DMS114 treated with DMSO at 0.1 percent for 48 hours (cell line): ENCODE data around the gene ZNF683.
"Not testable (repeated sequence)": the region's sequence is repeated elsewhere in the genome, so short reads cannot be mapped to it uniquely, and the experiment has no call there.

Experiments used
- DNase-seq: peaks from one replicate; lab custom pipeline; 2025; ENCODE audit not compliant: unreplicated experiment; lab: John Stamatoyannopoulos, UW

The ZNF683 gene

DNA sequence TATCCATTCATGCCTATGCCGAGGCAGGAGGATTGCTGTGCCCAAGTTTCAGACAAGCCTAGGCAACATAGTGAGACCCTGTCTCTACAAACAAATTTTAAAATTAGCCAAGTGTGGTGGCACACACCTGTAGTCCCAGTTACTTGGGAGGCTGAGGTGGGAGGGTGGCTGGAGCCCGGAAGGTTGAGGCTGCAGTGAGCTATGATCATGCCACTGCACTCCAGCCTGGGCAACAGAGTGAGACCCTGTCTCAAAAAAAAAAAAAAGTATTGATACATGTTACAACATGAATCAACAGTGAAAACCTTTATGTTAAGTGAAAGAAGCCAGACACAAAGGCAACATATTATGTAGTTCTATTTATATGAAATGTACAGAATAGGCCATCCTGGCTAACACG is 12.5 kb upstream of the ZNF683 start:
- not testable (repeated sequence) for DNase-seq

DNA sequence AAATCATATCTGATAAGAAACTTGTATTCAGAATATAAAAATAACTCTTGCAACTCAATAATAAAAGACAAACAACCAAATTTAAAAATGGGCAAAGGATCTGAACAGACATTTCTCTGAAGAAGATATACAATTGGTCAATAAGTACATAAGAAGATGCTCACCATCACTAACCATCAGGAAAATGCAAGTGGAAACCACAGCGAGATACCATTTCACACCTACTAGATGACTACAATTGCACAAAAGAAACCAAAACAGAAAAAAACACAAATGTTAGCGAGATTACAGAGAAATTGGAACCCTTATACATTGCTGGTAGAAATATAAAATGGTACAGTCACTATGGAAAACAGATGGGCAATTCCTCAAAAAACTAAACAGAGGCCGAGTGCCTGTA is 11.5 kb upstream of the ZNF683 start:
- no peak for DNase-seq

DNA sequence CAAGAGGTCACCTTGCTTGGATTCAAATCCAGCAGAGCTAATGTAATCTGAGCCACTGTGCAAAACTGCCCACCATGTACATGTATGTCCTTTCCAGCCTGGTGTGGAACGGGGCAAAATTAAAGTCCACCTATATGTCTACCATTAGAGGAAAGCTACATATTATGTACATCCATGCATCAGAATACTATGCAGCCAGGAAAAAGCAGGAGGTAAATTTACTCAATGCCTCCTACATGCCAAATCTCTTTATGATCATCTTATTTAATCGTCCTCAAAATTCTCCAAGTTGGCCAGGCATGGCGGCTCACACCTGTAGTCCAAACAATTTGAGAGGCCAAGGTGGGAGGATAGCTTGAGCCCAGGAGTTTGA is 6.3 kb upstream of the ZNF683 start:
- DNase-seq: no peak

DNA sequence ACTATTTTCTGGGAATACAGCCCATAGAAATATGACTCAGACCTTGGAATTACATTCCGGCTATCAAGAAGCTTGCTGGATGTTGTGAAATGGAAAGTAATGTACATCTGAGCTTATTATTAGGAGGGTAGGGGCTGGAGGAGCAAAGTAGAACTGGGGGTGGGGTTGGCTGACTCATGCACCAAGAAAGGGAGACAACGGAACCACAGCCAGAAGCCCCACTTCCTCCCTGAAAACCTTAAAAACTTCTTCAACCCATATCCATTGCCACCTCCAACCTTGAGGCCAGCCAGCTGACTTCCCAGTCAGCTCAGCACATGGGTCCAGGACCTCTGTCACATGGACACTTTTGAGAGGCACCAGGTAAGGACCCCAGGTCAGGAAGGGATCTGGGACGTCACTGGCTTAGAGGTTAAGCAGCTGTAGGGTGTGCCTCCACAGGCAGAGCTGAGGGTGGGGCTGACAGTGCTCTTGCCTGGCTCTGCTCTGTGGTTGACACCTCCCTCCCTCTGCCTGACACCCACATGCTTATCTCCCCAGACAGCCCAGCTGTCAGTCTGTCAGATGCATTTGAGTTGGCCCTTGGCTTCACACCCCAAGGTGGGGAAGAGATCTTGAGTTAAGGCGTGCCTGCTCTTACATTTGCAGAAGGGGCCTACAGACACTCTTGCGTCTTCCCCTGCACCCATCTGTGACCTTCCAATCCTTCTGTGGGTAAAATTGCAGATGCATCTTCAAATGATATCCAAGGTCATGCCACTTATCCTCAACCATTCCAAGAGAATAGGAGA is 5.7 kb upstream of the ZNF683 start:
- no peak for DNase-seq

DNA sequence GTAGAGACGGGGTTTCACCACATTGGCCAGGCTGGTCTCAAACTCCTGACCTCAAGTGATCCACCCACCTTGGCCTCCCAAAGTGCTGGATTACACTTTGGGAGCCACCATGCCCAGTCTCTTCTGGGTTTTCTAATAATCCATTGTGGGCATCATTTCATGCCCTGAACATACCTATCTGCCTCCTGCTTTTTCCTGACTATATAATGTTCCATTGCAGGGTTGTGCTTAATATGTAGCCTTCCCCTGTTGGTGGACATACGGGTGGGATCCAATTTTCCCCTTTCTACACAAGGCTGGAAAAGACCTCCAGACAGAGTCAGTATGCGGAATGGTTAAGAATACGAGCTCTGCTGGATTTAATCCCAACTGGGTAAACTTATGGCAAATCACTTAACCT is 3.5 kb upstream of the ZNF683 start:
- DNase-seq: no peak

DNA sequence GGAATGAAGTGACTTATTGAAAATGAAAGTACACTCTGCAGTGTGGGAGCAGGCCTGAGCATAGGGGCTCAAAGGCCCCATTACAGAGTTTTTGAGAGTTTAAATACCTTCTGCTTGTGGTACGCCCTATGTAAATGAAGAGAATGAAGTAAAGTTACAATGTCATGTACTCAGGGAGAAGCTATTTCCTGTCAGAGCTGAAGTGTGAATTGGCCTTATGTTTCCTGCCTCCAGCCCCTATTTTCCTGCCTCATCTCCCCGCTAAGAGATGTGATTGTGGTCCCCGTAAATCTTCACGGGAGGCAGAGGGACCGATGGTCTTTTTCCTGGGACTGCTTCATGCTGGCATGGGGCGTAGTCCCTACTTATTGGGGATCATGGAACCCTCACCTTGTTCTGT is 2.5 kb upstream of the ZNF683 start:
- no peak for DNase-seq

DNA sequence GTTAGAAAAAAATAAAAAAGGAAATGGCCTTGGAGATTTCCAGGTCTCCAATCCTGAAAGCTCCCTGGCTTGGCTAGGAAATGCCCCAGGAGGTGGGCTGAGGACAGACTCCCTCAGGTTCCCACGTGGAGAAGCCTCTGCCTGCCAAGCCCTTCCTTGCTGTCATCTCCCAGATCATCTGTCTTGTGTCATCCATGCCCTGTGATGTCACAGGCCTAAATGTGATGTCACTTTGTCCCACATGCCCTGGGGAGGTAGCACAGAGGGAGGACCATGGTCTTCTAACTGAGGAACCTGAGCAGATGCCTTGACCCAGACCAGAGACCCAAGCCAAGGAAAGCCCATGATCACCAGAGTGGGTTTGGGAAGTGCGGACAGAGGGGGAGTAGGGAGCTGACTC is 1.8 kb upstream of the ZNF683 start:
- DNase-seq: not testable (repeated sequence)

DNA sequence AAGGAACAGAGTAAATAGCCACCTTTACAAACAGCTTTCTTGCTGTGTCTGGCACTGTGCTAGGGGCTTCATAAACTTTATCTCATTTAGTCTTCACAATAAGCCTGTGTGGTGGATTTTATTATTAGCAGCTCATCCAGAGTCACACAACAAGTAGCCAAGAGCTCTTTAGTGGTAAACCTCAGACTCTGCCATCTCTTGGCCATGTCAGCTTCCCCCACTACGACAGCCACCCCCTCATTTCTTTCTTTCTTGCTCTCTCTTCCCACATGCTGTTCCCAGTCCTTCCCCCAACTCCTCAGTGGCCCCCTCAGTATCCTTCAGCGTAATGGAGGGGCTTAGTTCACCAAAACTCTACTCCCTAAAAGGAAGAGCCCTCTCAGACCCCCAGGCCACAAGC is 1.2 kb upstream of the ZNF683 start:
- DNase-seq: no peak

DNA sequence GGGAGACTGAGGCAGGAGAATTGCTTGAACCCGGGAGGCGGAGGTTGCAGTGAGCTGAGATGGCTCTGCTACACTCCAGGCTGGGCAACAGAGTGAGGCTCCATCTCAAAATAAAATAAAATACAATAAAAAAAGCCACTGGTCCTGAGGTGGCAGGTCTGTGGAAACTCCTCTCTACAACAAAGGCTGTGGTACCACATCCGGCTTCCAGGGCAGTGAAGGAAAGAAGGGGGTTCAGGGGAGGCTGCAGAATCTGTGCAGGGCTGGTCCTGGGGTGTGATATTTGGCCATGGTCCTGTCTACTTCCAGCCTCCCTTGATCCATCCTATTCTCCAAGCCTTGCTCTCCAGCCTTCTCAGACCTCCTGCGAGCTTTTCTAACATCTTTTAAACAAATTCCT is 731 bp upstream of the ZNF683 start:
- no peak for DNase-seq

DNA sequence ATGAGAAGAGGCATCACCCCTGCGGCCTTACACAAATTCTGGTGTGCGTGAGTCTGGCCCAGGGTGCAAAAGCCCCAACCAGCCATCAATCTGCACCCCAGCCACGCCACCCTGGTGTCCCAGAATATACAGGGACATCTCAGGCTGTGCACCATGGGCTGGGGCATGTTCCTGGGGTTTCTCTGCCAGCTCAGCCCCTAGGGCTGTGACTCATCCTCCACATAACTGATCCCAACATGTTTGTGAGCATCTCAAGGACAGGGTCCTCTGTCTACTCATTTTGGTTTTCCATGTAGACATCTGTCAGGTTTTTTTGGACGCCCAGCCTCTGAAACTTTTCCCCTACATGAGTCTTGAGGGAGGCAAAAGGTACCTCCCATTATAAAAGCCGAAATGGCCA is 511 bp downstream of the ZNF683 start:
- DNase-seq: no peak

DNA sequence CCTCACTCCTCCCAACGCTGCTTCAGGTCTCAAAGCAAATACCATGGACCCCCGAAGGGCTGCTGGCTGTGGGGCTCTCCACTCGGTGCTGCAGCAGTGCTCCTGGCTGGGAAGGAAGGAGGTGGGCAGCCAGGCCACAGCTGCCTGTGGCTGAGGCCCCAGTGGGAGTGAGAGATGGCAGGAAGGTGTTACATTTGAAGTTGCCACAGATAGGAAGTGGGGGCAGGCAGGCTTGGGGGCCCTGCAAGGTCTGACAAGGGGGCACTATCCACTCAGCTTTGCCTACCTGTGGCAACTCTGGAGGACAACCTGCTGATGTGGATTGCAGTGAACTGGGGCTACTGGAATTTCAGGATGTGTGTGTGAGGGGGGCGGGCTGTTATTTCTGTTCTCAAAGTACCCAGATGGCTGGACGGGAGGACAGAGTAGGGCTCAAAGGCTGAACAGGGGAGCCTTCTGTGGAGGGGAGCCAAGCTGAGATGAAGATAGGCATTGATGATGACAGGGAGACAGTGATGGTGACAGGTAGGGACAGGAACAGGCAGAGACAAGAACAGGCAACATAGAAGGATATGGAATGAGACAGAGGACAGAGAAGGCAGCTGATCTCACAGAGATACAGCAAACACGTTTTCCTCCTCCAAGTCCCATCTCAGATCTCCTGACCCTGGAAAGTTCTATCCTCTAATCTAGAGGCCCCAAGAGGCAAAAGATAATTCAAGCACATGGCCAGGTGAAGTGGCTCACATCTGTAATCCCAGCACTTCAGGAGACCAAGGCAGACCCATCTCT is 1.8 kb downstream of the ZNF683 start:
- no peak for DNase-seq

DNA sequence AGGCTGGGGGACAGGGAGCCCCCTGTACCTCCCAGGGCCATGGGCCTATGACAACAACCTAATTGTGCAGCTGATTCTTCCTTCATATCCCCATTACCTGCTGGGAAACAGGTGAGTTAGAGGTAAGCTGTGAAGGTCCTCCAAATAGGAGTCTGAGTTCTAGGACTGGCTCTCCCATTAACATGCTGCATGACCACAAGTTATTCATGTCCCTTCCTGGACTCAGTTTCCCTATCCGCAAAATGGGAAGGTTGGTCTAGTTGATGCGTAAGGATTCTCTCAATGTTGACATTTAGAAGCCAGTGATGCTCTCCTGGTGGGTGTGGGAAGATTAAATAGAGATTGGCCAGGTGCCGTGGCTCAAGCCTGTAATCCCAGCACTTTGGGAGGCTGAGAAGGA is 4.1 kb downstream of the ZNF683 start:
- DNase-seq: no peak

DNA sequence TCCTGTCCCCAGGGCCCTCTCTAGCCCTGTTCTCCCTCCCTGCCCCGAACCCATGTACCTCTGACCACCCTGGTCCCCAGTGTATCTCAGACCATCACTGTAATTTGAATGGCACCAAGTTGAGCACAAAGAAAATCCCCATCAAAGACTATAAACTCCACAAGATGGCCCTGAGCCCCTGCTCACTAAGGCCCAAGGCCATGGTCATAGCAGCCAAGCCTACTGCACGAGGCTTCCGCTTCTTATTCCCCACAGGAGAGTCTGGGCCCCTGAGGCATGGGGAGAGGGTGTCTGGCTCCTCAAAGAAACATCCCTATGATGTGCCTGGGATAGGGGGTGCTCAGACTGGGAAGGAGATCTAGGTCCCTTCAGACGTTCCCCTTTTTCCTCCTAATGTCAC is 4.5 kb downstream of the ZNF683 start:
- no peak for DNase-seq

DNA sequence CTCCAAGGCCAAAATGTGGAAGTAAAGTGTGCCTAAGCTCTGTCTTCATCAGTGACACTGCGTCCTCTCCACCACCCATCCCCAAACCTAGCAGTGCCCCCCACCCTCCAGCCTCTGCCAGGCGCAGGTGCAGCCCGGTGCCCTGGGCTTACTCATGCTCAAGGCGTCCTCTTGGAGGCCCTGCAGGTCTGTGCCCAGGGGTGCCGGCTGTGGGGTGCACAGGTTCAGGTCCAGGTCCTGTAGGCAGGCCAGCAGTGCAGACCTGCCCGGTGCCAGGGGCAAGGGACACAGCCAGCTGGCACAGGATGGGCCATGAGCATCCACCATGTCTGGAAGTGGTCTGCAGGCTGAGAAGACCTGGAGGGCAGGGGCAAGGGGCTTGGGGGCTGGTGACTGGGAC is 5.1 kb downstream of the ZNF683 start:
- no peak for DNase-seq

DNA sequence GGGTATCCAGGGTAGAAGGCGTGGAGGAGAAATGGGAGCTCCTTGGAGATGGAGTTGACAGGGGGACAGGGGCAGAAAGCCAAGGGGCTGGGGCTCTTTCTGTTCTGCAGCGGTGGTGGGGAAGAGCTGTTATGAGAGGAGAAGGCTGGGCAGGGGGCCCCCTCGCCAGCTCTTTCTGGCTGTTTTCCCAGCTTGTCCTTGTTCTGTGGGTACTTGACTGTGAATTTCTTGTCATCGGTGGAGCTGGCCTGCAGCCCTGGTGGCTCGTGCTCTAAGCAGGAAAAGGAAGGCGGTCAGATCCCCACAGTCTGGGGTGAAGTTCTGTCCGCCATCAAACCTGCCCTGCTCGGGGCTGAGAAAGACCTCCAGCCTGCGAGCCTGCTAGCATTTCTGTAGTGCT is 7.6 kb downstream of the ZNF683 start:
- no peak for DNase-seq

DNA sequence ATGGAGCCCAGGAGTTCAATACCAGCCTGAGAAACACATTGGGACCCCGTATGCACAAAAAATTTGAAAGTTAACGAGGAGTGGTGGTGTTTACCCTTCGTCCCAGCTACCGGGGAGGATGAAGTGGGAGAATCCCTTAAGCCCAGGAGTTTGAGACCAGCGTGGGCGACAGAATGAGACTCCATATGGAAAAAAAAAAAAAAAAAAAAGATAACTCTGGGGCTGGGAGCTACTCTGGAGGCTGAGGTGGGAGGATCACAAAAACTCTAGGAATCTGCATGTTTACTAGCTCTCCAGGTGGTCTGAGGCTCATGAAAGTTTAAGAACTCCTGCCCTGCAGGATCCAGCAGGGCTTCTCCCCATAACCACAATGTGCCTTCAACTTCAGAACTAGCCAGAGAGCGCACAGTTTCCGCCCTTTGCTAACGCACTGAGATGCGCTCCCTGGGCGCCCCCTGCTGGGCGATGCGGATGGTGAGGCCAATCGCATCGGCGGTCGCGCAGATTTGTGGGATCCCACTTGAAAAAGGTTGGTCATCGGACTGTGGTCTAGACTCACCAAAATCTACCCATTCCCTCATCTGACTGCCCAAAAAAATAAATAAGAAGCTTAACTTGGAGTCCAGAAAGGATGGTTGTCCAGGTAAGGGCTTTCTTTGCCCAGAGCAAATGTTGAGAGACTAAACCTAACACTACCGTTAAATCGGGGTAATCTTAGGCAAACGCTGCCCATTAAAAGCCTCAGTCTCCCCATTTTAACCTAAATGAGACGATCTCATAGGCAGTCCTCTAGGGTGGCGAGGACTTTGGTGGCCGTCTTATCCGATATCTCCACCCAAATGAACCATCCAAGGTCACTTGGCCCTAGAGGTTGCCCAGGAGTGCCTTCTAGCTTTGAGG is 8.8 kb downstream of the ZNF683 start:
- peak; percentile 55 for DNase-seq

DNA sequence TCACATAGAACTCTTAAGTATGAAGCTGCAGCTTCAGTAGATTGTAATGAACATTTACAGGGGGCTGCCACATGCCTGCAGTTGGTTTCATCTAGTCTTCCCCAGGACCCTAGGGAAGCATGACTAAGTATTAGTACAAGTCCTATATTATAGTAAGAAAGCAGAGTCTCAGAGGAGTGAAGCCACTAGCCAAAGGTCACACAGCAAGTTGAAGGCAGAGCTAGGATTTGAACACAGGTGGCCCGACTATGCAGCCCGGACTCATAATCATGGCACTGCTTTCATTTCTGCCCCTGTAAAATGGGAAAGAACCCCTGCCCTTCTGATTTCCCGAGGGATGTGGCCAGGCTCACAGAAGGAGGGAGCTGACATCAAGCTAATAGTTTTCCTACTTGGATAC is 10.2 kb downstream of the ZNF683 start:
- DNase-seq: no peak

DNA sequence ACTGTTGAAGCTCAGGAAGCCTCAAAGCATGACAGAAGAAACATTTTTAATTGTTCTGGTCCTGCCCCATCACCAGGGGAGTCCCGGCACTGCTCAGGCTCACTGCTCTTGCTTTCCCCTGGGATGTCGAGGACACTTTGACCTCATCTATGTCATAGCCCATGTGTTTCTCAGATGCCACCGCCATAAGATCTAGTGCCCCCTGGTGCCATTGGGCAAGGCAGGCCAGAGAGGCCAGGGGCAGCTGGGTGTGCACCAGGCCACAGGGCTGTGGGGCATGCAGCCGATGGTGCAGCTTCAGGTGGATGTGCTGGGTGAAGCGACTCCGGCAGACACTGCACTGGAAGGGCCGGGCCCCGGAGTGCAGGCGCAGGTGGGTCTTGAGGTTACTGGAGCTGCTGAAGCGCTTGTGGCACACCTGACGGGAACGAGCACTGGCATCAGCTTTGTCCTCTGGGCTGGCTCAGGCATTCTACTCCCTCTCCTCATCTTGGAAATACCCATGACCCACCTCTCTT is 10.9 kb downstream of the ZNF683 start:
- DNase-seq: no peak

DNA sequence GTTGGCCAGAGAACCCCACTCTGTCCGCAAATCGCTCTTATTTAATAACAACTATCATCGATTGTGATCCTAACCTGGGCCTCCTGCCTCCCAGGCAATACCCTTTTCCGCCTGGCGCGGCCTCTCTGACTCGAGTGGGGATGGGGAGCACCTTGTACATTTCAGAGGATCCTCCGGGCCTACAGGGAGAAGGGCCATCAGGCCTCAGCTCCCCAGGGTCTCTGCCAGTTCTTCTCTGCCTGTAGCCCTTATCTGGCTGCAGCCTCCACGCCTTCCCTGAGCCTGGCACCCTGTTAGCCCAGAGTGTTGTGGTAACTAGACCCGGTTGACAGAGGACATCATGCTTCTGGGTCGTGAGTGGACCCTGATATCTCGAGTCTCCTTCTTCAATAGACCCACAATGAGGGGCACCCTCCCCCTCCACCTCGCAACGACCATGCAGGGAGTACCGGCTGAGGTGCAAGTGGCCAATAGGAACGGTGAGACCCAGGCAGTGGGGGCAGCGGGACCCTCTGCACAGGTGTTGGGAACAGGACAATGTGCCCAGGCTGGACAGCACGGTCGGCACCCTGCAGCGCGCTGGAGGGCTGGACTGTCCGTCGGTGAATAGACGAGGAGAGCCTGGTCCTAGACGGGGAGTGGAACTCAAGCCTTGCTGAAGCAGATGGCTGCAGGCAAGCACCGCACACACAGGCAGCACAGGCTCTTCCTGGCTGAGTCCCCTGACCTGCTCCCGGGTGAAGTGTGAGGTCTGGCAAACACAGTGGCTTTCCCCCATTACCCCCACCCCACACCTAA is 11.5 kb downstream of the ZNF683 start:
- no peak for DNase-seq

DNA sequence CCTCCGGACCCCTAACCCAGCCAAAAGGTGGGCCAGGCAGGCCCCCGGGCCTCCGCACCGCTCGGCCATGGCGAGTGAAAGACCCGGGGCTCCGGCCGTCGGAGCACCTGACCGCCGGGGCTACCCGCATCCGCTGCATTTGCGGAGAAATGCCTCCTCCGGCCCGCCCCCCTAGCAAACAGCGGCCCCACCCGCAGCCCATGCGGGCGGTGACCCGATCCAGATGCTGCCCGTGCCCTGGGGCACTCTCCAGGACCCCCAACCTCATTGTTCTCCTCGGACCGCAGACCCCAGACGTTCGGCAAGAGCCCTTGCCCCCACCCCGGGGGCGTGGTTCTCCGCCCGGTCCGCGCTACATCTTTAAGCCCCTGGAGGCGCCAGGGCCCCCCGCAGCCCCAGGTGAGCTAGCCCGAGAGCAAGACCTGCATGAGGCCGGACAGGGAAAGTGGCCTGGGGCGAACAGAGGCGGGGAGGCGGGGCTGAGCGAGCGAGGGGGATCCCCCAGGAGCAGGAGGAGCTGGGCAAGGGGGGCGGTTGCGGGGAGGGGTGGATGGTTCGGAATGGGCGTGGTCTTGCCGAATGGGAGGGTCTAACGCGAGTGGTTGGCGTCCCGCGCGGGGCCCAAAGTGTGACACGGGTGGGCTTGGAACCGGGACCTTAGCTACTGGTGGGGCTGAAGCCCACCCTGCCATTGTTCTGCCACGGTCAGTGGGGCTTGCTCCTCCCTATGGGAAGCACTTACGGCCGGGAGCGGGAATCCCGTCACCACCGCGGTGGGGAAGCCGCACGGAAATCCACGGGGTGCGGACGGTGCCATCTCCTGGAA is 12.4 kb downstream of the ZNF683 start:
- DNase-seq: no peak
